ENCODE measurements around the gene PLCB1.
"Not testable (repeated sequence)": the region's sequence is repeated elsewhere in the genome, so short reads cannot be mapped to it uniquely, and the experiment has no call there.

PLCB1 gene

DNA sequence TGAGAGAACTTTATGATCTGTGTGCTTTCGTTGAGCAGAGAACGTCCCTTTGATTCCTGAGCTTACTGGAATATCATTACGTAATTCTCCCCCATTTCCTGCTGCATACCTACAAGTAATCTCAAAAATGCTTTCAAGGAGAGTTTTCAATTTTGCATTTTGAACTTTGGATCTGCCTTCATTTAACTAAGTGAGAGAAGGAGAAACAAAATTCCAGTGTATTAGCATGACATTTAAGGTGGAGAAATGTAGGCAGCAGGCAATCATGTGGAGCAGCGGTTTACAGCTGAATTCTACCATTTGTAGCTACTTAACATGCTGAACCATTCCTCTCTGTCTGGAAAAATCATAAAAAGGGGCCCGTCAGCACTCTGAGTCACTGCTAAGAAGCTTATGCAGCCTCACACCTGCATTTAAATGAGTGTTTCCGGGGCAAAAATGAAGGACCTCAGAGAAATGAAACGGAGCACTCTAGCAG, 451.5 kb downstream of the PLCB1 start:
- Histone ChIP-seq H3K4me3 (peak overlapping the region; percentile 40), H3K9ac (ENCODE audit: insufficient read length) (no peak overlapping the region), H3K9me3 (ENCODE audit: low read depth, low read length) (no peaks in the 10 kb centered on the region), H3K36me3 (ENCODE audit: insufficient read depth, low read length) (no peaks in the 10 kb centered on the region), H3K27ac (peak overlapping the region; percentile 55)
- DNase-seq (ENCODE audit: low read depth, low spot score), result peak; percentile 53
- TF ChIP-seq FOXP2 (optimal IDR thresholded peaks at IDR 0.05; ENCODE audit: control extremely low read depth, extremely low read length, insufficient read depth) (no peak), POLR2AphosphoS5 (IDR thresholded peaks at IDR 0.05; ENCODE audit: borderline replicate concordance, low read depth, low read length) (no peak), EZH2 (IDR thresholded peaks at IDR 0.05) (no peak)

DNA sequence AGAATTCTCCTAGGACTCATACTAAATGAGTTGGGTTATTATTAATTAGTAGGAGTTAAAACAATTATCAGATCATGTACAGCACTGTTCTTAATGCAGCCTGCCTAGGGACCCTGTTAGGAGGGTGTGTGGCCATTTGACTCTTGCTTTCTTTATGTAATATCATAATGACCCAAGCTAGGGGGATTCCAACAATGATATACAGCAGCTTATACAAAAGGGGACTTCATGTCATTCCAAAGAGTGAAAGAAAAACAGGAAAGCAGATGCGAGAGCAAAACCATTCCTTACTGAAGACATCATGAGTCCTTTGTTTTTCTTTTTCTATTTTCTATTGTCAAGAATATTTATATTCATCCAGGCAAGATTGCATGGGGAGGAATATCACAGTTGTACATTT, 455.2 kb downstream of the PLCB1 start:
- DNase-seq (ENCODE audit: low read depth, low spot score), result no peak
- TF ChIP-seq FOXP2 (optimal IDR thresholded peaks at IDR 0.05; ENCODE audit: control extremely low read depth, extremely low read length, insufficient read depth) (no peak), POLR2AphosphoS5 (IDR thresholded peaks at IDR 0.05; ENCODE audit: borderline replicate concordance, low read depth, low read length) (no peak), EZH2 (IDR thresholded peaks at IDR 0.05) (no peak)
- H3K36me3 ChIP-seq (ENCODE audit: insufficient read depth, low read length), result no peaks in the 10 kb centered on the region
- no peak overlapping the region for H3K9ac ChIP-seq (ENCODE audit: insufficient read length)
- H3K9me3 ChIP-seq (ENCODE audit: low read depth, low read length), result no peaks in the 10 kb centered on the region
- H3K27ac ChIP-seq, result no peak overlapping the region
- H3K4me3 ChIP-seq, result no peak overlapping the region

DNA sequence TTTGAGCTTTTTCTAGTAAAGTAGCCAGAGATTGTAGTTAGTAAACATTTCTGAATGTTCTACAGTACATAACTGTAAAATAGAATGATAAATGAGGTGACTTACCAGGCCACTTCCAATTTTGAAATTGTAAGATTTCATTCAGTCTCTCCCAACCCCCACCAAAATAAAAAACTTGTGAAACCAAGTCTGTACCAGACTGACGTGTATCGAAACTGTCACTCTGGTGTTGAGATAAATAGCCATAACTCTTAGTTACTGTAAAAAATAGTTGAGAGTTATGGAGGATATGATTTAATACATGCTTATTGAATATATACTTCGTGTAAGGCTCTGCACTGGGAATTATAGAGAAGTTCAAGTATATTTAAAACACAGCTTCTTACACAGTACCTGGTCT, 455.7 kb downstream of the PLCB1 start:
- Histone ChIP-seq H3K9ac (ENCODE audit: insufficient read length) (no peak overlapping the region), H3K4me3 (no peak overlapping the region), H3K36me3 (ENCODE audit: insufficient read depth, low read length) (no peaks in the 10 kb centered on the region), H3K27ac (no peak overlapping the region), H3K9me3 (ENCODE audit: low read depth, low read length) (no peaks in the 10 kb centered on the region)
- TF ChIP-seq EZH2 (IDR thresholded peaks at IDR 0.05) (no peak), POLR2AphosphoS5 (IDR thresholded peaks at IDR 0.05; ENCODE audit: borderline replicate concordance, low read depth, low read length) (no peak), FOXP2 (optimal IDR thresholded peaks at IDR 0.05; ENCODE audit: control extremely low read depth, extremely low read length, insufficient read depth) (no peak)
- DNase-seq (ENCODE audit: low read depth, low spot score), result no peak

DNA sequence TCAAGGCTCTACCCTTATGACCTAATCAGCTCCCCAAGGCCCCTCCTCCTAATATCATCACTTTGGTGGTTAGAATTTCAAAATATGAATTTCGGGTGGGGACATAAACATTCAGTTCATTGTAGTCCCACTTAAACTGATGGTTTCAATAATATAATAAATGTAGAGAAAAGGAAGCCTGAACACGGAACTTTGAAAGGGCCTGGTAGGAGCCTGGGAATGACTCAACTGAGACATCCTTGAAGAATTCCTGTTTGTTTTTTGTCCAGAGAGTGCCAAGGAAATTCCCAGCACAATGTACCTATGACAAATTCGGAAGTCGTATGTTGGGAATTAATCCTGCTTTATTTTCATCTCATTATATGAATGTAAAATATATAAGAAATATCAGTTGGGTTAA, 457.9 kb downstream of the PLCB1 start:
- TF ChIP-seq POLR2AphosphoS5 (IDR thresholded peaks at IDR 0.05; ENCODE audit: borderline replicate concordance, low read depth, low read length) (no peak), EZH2 (IDR thresholded peaks at IDR 0.05) (no peak), FOXP2 (optimal IDR thresholded peaks at IDR 0.05; ENCODE audit: control extremely low read depth, extremely low read length, insufficient read depth) (no peak)
- H3K9me3 ChIP-seq (ENCODE audit: low read depth, low read length), result no peaks in the 10 kb centered on the region
- DNase-seq (ENCODE audit: low read depth, low spot score), result no peak
- no peak overlapping the region for H3K27ac ChIP-seq
- H3K4me3 ChIP-seq, result no peak overlapping the region
- no peaks in the 10 kb centered on the region for H3K36me3 ChIP-seq (ENCODE audit: insufficient read depth, low read length)
- no peak overlapping the region for H3K9ac ChIP-seq (ENCODE audit: insufficient read length)

DNA sequence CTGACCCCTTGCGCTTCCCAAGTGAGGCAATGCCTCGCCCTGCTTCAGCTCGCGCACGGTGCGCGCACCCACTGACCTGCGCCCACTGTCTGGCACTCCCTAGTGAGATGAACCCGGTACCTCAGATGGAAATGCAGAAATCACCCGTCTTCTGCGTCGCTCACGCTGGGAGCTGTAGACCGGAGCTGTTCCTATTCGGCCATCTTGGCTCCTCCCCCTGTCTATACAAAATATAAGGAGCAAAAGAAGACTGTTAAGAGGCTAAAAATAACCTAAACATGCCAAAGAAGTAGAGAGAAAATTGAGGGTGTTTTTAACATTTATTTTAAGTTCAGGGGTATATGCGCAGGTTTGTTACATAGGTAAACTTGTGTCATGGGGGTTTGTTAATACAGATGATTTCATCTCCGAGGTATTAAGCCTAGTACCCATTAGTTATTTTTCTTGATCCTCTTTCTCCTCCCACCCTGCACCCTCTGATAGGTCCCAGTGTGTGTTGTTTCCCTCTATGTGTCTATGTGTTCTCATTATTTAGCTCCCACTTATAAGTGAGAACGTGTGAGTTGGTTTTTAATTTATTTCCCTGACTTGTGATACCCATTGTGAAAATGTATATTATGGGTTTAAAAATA, 469.0 kb downstream of the PLCB1 start:
- H3K4me3 ChIP-seq; H3K27ac ChIP-seq; H3K9ac ChIP-seq (ENCODE audit: insufficient read length); H3K9me3 ChIP-seq (ENCODE audit: low read depth, low read length); H3K36me3 ChIP-seq (ENCODE audit: insufficient read depth, low read length); DNase-seq (ENCODE audit: low read depth, low spot score): not testable (repeated sequence)

DNA sequence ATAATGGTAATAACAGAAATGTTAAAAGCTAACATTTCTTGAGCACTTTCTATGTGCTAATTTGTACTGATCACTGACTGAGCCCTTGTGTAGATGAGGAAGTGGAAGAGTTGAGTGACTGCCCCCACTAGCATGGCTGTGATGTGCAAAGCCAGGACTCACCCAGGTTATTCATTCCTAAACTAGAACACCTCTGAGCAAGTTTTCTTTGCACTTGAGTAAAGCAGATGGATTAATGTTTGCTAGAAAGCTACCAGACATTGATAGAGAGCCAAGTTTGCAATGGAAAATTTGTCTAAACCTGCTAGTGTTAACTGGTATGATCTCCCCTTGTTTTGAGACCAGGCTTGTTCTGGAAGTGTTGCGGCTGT, 469.5 kb downstream of the PLCB1 start:
- DNase-seq (ENCODE audit: low read depth, low spot score), result no peak

DNA sequence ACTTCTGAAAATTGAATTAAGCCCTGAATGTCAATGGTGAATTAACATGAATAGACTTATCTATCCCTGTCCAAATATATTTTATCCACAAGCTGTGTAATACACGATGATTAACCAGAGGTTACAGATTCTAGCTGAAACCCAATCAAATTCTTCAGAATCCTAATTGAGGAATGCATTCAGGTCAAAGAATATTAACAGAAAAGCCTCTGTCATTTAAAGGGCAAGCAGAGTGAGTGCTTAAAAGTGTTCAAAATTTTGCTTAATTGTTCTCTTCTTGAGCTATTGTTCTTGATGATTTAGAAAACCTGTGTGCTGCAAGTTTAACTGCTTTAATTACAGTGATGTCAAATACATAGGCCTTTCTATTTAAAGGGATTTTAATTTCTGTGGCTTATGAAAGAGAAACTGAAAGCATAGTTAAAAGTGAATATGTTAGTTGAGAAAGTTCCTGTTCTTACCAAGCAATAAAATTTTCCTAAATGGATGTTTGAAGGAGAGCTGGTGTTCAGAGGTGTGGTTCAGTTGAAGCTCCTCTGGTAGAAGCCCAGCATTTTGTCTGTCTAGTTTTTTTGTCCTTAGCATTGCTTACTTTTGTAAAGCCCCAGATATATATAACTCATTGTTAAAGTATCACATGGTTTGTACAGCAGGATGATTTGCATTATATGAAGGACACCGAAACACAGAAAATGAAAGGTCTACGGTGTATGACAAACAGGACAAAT, 470.5 kb downstream of the PLCB1 start:
- H3K4me3 ChIP-seq, result no peak overlapping the region
- no peak for TF ChIP-seq EZH2 (IDR thresholded peaks at IDR 0.05)
- TF ChIP-seq FOXP2 (optimal IDR thresholded peaks at IDR 0.05; ENCODE audit: control extremely low read depth, extremely low read length, insufficient read depth), result no peak
- TF ChIP-seq POLR2AphosphoS5 (IDR thresholded peaks at IDR 0.05; ENCODE audit: borderline replicate concordance, low read depth, low read length), result no peak
- DNase-seq (ENCODE audit: low read depth, low spot score), result no peak
- no peak overlapping the region for H3K9ac ChIP-seq (ENCODE audit: insufficient read length)
- H3K36me3 ChIP-seq (ENCODE audit: insufficient read depth, low read length), result no peaks in the 10 kb centered on the region
- H3K9me3 ChIP-seq (ENCODE audit: low read depth, low read length), result no peaks in the 10 kb centered on the region
- no peak overlapping the region for H3K27ac ChIP-seq

More for the DNA sequence above, 469.5 kb downstream of the PLCB1 start:
- no peaks in the 10 kb centered on the region for H3K36me3 ChIP-seq (ENCODE audit: insufficient read depth, low read length)
- H3K9me3 ChIP-seq (ENCODE audit: low read depth, low read length), result no peaks in the 10 kb centered on the region
- no peak for TF ChIP-seq EZH2 (IDR thresholded peaks at IDR 0.05)
- no peak for TF ChIP-seq POLR2AphosphoS5 (IDR thresholded peaks at IDR 0.05; ENCODE audit: borderline replicate concordance, low read depth, low read length)
- no peak for TF ChIP-seq FOXP2 (optimal IDR thresholded peaks at IDR 0.05; ENCODE audit: control extremely low read depth, extremely low read length, insufficient read depth)
- no peak overlapping the region for H3K4me3 ChIP-seq
- no peak overlapping the region for H3K9ac ChIP-seq (ENCODE audit: insufficient read length)
- H3K27ac ChIP-seq, result no peak overlapping the region

DNA sequence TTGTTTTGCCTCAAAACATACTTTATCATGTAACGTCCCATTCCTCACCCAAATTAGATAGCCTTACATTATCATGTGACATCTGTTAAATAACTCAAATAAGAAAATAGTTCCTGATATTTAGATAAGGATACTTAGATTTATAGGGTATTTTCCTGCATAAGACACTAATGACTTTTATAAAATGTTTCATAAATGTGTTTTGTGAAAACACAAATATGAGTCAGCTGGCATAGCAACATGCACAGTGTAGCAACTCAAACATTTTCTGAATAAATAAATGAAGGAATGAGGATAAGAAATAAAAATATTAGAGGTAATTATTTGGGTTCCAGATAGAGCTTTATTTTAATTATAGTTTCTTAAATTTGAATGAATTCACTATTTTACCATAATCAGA, 476.4 kb downstream of the PLCB1 start:
- Histone ChIP-seq H3K36me3 (ENCODE audit: insufficient read depth, low read length) (no peaks in the 10 kb centered on the region), H3K9ac (ENCODE audit: insufficient read length) (no peak overlapping the region), H3K9me3 (ENCODE audit: low read depth, low read length) (no peaks in the 10 kb centered on the region), H3K27ac (no peak overlapping the region), H3K4me3 (no peak overlapping the region)
- no peak for DNase-seq (ENCODE audit: low read depth, low spot score)
- TF ChIP-seq EZH2 (IDR thresholded peaks at IDR 0.05) (no peak), POLR2AphosphoS5 (IDR thresholded peaks at IDR 0.05; ENCODE audit: borderline replicate concordance, low read depth, low read length) (no peak), FOXP2 (optimal IDR thresholded peaks at IDR 0.05; ENCODE audit: control extremely low read depth, extremely low read length, insufficient read depth) (no peak)

Data from SK-N-MC (cell line).